Activated CD8-positive, alpha-beta memory T cell treated with anti-CD3 and anti-CD28 coated beads for 1 hour (primary cell): ENCODE measurements around the gene CST9.

ENCODE experiments used
- DNase-seq, 2 donors: peaks; one replicate each; pipeline ENCODE4 v3.0.0-alpha.2; 2020; ENCODE audit warnings: low read depth in 1 of 2; ENCODE audit errors: extremely low read depth in 1 of 2

Gene CST9

GRCh38 chr20:23605867-23606651, at the start of gene CST9:
CST9 (minus strand) TSS chr20:23605917; CDS start chr20:23605864, 53 bp downstream.
- no peak for DNase-seq

GRCh38 chr20:23654717-23655116, 49.0 kb upstream of the CST9 start:
- DNase-seq, result no peak

- no peak for DNase-seq
These were observed 48.3 kb upstream of the CST9 start for GRCh38 chr20:23654000-23654399.

- DNase-seq, result no peak
These were observed 47.8 kb upstream of the CST9 start for GRCh38 chr20:23653400-23653938.

GRCh38 chr20:23652926-23653325, 47.2 kb upstream of the CST9 start:
- DNase-seq, result no peak

- no peak for DNase-seq
These were observed 46.7 kb upstream of the CST9 start for GRCh38 chr20:23652371-23652770.

GRCh38 chr20:23651117-23651516, 45.4 kb upstream of the CST9 start:
- DNase-seq, result no peak

- DNase-seq, result no peak
These were observed 44.2 kb upstream of the CST9 start for GRCh38 chr20:23649830-23650417.

GRCh38 chr20:23649242-23649641, 43.5 kb upstream of the CST9 start:
- DNase-seq, result no peak

- no peak for DNase-seq
These were observed 41.6 kb upstream of the CST9 start for GRCh38 chr20:23647346-23647745.

- no peak for DNase-seq
These were observed 40.6 kb upstream of the CST9 start for GRCh38 chr20:23646106-23646873.

GRCh38 chr20:23645575-23645974, 39.9 kb upstream of the CST9 start:
- no peak for DNase-seq

GRCh38 chr20:23644164-23644563, 38.4 kb upstream of the CST9 start:
- no peak for DNase-seq

- DNase-seq, result no peak
These were observed 37.9 kb upstream of the CST9 start for GRCh38 chr20:23643659-23644058.

- DNase-seq, result no peak
These were observed 36.4 kb upstream of the CST9 start for GRCh38 chr20:23641936-23642751.

GRCh38 chr20:23640671-23641667, 35.3 kb upstream of the CST9 start:
- no peak for DNase-seq

GRCh38 chr20:23640018-23640601, 34.4 kb upstream of the CST9 start:
- no peak for DNase-seq

GRCh38 chr20:23639490-23639958, 33.8 kb upstream of the CST9 start:
- no peak for DNase-seq

GRCh38 chr20:23638309-23638708, 32.6 kb upstream of the CST9 start:
- DNase-seq, result no peak
